Neuronal stem cell (in vitro differentiated cells): ENCODE measurements around the gene FRMD6. TPM values are rescaled to one million over a fixed set of nuclear protein-coding genes. Genes with fewer than 3 reads are reported as not detected.

Source experiments
- DNase-seq: peaks from one replicate; pipeline ENCODE4 v3.0.0-alpha.2; 2013; ENCODE audit warnings: low spot score
- H2AFZ ChIP-seq: one replicate; pipeline ENCODE4 v1.6.1; 2013; ENCODE audit warnings: mild to moderate bottlenecking, low read length, inconsistent platforms
- H2AK5ac ChIP-seq: 2 replicates; pipeline ENCODE4 v1.6.1; 2013; ENCODE audit warnings: low read depth, mild to moderate bottlenecking, inconsistent platforms, low read length, moderate library complexity, mixed read lengths
- H2BK120ac ChIP-seq: 2 replicates; pipeline ENCODE4 v1.6.1; 2013; ENCODE audit warnings: low read depth, mild to moderate bottlenecking, inconsistent platforms, low read length, moderate library complexity, mixed read lengths
- H2BK12ac ChIP-seq: one replicate; pipeline ENCODE4 v1.6.1; 2013; ENCODE audit warnings: low read length, inconsistent platforms
- H2BK15ac ChIP-seq: 2 replicates; pipeline ENCODE4 v1.6.1; 2013; ENCODE audit warnings: mild to moderate bottlenecking, low read length, inconsistent platforms, mixed read lengths
- H2BK5ac ChIP-seq: one replicate; pipeline ENCODE4 v1.6.1; 2013; ENCODE audit warnings: inconsistent platforms, mild to moderate bottlenecking, low read length, moderate library complexity
- H3K14ac ChIP-seq: one replicate; pipeline ENCODE4 v1.6.1; 2013; ENCODE audit warnings: low read length, inconsistent platforms
- H3K18ac ChIP-seq: 2 replicates; pipeline ENCODE4 v1.6.1; 2013; ENCODE audit warnings: low read length, inconsistent platforms
- H3K23ac ChIP-seq: 2 replicates; pipeline ENCODE4 v1.6.1; 2013; ENCODE audit warnings: low read depth, mild to moderate bottlenecking, mixed read lengths, low read length, inconsistent platforms; ENCODE audit not compliant: poor library complexity
- H3K27ac ChIP-seq: replicated peaks from 3 replicates; pipeline ENCODE4 v1.5.1; 2013; ENCODE audit warnings: low read length, inconsistent platforms
- H3K27me3 ChIP-seq, 3 experiments: 2 replicates each; pipeline ENCODE4 v1.6.1; 2013; ENCODE audit warnings: low read length in 3 of 3, mild to moderate bottlenecking in 2 of 3, inconsistent platforms in 1 of 3, low read depth in 1 of 3, mixed read lengths in 1 of 3, moderate library complexity in 1 of 3; ENCODE audit not compliant: control insufficient read depth in 3 of 3, insufficient read depth in 3 of 3
- H3K36me3 ChIP-seq, 2 donors: replicated peaks in 1 of 2; 2 replicates each; pipeline ENCODE4 v1.6.1; 2013; ENCODE audit warnings: low read length in 2 of 2; ENCODE audit not compliant: control insufficient read depth in 2 of 2, insufficient read depth in 2 of 2
- H3K4ac ChIP-seq: 2 replicates; pipeline ENCODE4 v1.6.1; 2013; ENCODE audit warnings: inconsistent platforms, mild to moderate bottlenecking, low read length, moderate library complexity
- H3K4me1 ChIP-seq, 2 donors: 1 replicate in 1 of 2; 2 replicates in 1 of 2; pipeline ENCODE4 v1.6.1; 2013; ENCODE audit warnings: low read length in 2 of 2, low read depth in 1 of 2; ENCODE audit not compliant: control insufficient read depth in 2 of 2, insufficient read depth in 1 of 2
- H3K4me2 ChIP-seq: one replicate; pipeline ENCODE4 v1.6.1; 2013; ENCODE audit warnings: mild to moderate bottlenecking, low read length, inconsistent platforms; ENCODE audit not compliant: insufficient read depth, poor library complexity, severe bottlenecking
- H3K4me3 ChIP-seq, 2 donors: 2 replicates each; pipeline ENCODE4 v1.5.1; 2013; ENCODE audit warnings: low read length in 2 of 2, mild to moderate bottlenecking in 2 of 2, inconsistent platforms in 1 of 2, moderate library complexity in 1 of 2
- H3K79me1 ChIP-seq: one replicate; pipeline ENCODE4 v1.6.1; 2013; ENCODE audit warnings: low read depth, mild to moderate bottlenecking, inconsistent platforms, low read length, moderate library complexity
- H3K9ac ChIP-seq: one replicate; pipeline ENCODE4 v1.6.1; 2013; ENCODE audit warnings: mild to moderate bottlenecking, low read depth, low read length, inconsistent platforms; ENCODE audit not compliant: poor library complexity
- H3K9me3 ChIP-seq, 2 donors: replicated peaks in 1 of 2; 2 replicates each; pipeline versions ENCODE3 to v1.6.1; 2013; ENCODE audit warnings: low read length in 2 of 2, mild to moderate bottlenecking in 2 of 2, inconsistent platforms in 1 of 2, low read depth in 1 of 2, mixed read lengths in 1 of 2, moderate library complexity in 1 of 2; ENCODE audit not compliant: control insufficient read depth in 2 of 2, insufficient read depth in 1 of 2
- H4K8ac ChIP-seq: one replicate; pipeline ENCODE4 v1.6.1; 2013; ENCODE audit warnings: low read depth, mild to moderate bottlenecking, inconsistent platforms, low read length, moderate library complexity
- H4K91ac ChIP-seq: one replicate; pipeline ENCODE4 v1.6.1; 2013; ENCODE audit warnings: low read length, low read depth, mild to moderate bottlenecking, inconsistent platforms; ENCODE audit not compliant: poor library complexity
- WGBS, 2 donors: extraction: QIAGEN DNeasy Blood & Tissue Kit; methylation state at CpG; one replicate each; pipeline ENCODE4 v1.1.7; 2013; ENCODE audit warnings: missing lambda C conversion rate in 2 of 2, mixed read lengths in 1 of 2; ENCODE audit not compliant: insufficient read length in 2 of 2, insufficient replicate concordance in 1 of 2; ENCODE audit errors: extremely low coverage in 2 of 2; 5-methylcytosine and 5-hydroxymethylcytosine counted together
- small RNA-seq: library from polyadenylated mRNA; stranded (forward); fragments of <200 nt; extraction: miRNeasy Mini kit (QIAGEN cat#:217004); gene quantifications from one replicate; pipeline ENCODE3, GENCODE V24; 2013; ENCODE audit not compliant: insufficient read depth

Gene FRMD6

GRCh38 chr14:51776102-51776894 lies 124.6 kb downstream of the FRMD6 start:
- H4K8ac ChIP-seq, result no peak overlapping the region
- no peak overlapping the region for H3K4me3 ChIP-seq
- DNase-seq, result peak; percentile 51
- no peak overlapping the region for H3K4ac ChIP-seq
- no CpG with 5 or more reads among the region's 13 CpGs for WGBS, 2 donors
- no peaks in the 10 kb centered on the region for H3K27me3 ChIP-seq
- H2AFZ ChIP-seq, result peak overlapping the region; percentile 81
- H4K91ac ChIP-seq, result no peak overlapping the region
- no peaks in the 10 kb centered on the region for H3K36me3 ChIP-seq
- no peak overlapping the region for H2BK12ac ChIP-seq
- H2BK120ac ChIP-seq, result no peak overlapping the region
- no peak overlapping the region for H2AK5ac ChIP-seq
- H3K23ac ChIP-seq, result no peak overlapping the region
- H3K9me3 ChIP-seq, result no peaks in the 10 kb centered on the region
- H3K14ac ChIP-seq, result no peak overlapping the region
- peak overlapping the region; percentile 35 for H2BK15ac ChIP-seq
- peak overlapping the region; percentile 35 for H3K4me2 ChIP-seq
- H3K18ac ChIP-seq, result no peak overlapping the region
- H3K4me1 ChIP-seq, result peaks cover 0 to 2% of the 10 kb centered on the region in 2 donors
- H3K9ac ChIP-seq, result no peak overlapping the region
- no peak overlapping the region for H3K27ac ChIP-seq
- H2BK5ac ChIP-seq, result no peak overlapping the region
- no peaks in the 10 kb centered on the region for H3K79me1 ChIP-seq

GRCh38 chr14:51780006-51780692 lies 128.4 kb downstream of the FRMD6 start:
- H3K23ac ChIP-seq, result no peak overlapping the region
- no CpG with 5 or more reads among the region's 13 CpGs for WGBS, 2 donors
- no peak overlapping the region for H2BK15ac ChIP-seq
- peaks cover 0 to 2% of the 10 kb centered on the region in 2 donors for H3K4me1 ChIP-seq
- no peaks in the 10 kb centered on the region for H3K79me1 ChIP-seq
- H4K91ac ChIP-seq, result no peak overlapping the region
- H2AK5ac ChIP-seq, result no peak overlapping the region
- no peak overlapping the region for H2BK12ac ChIP-seq
- no peaks in the 10 kb centered on the region for H3K27me3 ChIP-seq
- H3K14ac ChIP-seq, result no peak overlapping the region
- H3K36me3 ChIP-seq, result no peaks in the 10 kb centered on the region
- no peak overlapping the region for H3K18ac ChIP-seq
- no peak overlapping the region for H3K4me2 ChIP-seq
- peak overlapping the region; percentile 77 for H2AFZ ChIP-seq
- no peak overlapping the region for H3K9ac ChIP-seq
- H4K8ac ChIP-seq, result no peak overlapping the region
- no peak overlapping the region for H3K4ac ChIP-seq
- H3K9me3 ChIP-seq, result peaks cover 0 to 2% of the 10 kb centered on the region in 2 donors
- no peak overlapping the region for H2BK120ac ChIP-seq
- H2BK5ac ChIP-seq, result no peak overlapping the region
- H3K27ac ChIP-seq, result no peak overlapping the region
- H3K4me3 ChIP-seq, result no peak overlapping the region
- DNase-seq, result peak; percentile 76

Small RNAs within 50 kb of the gene (small RNA-seq; reads per million reads assigned to genes)
- not detected for gene OR7E159P
- not detected for gene RNA5SP385
- not detected for gene RNU6-301P
